Measurements from ENCODE around the gene UNC119.

GRCh38 chr17:28523186-28523585 is 29.2 kb downstream of the UNC119 start:
- no peak for TF ChIP-seq POLR2A (IDR thresholded peaks at IDR 0.05)
- TF ChIP-seq CTCF (IDR thresholded peaks at IDR 0.05): no peak
